Transverse colon (tissue), 4 donors: ENCODE data around the gene SLC49A3. TPM values are rescaled to one million over a fixed set of nuclear protein-coding genes. Genes with fewer than 3 reads are reported as not detected.
"Not testable (repeated sequence)": the region's sequence is repeated elsewhere in the genome, so short reads cannot be mapped to it uniquely, and the experiment has no call there.

ENCODE experiments used
- DNase-seq: peaks from one replicate; pipeline ENCODE4 v3.0.0-alpha.2; 2019
- H3K27ac ChIP-seq, 4 donors: fragments of 200-600 bp; sonication (generic); 2 replicates each; pipeline ENCODE4 v1.5.1; 2016 to 2018; ENCODE audit warnings: inconsistent platforms in 4 of 4
- H3K27me3 ChIP-seq: fragments of 200-600 bp; sonication (generic); 2 replicates; pipeline ENCODE4 v1.5.1; 2017; ENCODE audit warnings: inconsistent platforms
- H3K36me3 ChIP-seq, 4 donors: fragments of 200-600 bp; sonication (generic); 2 replicates each; pipeline ENCODE4 v1.5.1; 2017 to 2019; ENCODE audit warnings: inconsistent platforms in 4 of 4
- H3K4me1 ChIP-seq, 4 donors: fragments of 200-600 bp; sonication (generic); 2 replicates each; pipeline ENCODE4 v1.5.1; 2017 to 2020; ENCODE audit warnings: inconsistent platforms in 4 of 4
- H3K4me3 ChIP-seq, 4 donors: fragments of 200-600 bp; sonication (generic); 1 replicate in 1 of 4; 2 replicates in 3 of 4; pipeline versions ENCODE4 v1.5.1 to v1.6.1; 2017 to 2019; ENCODE audit warnings: inconsistent platforms in 4 of 4
- H3K9me3 ChIP-seq, 2 donors: fragments of 200-600 bp; sonication (generic); 2 replicates each; pipeline ENCODE4 v1.5.1; 2017 to 2019; ENCODE audit warnings: inconsistent platforms in 2 of 2
- EP300 ChIP-seq: sonication (generic); formaldehyde crosslinking; IDR thresholded peaks from one replicate; pipeline ENCODE4 v1.6.1; 2017; ENCODE audit warnings: antibody characterized with exemption, low read depth
- POLR2A ChIP-seq: fragments of 450-650 bp; IDR thresholded peaks from one replicate; pipeline ENCODE4 v1.6.1; 2016; ENCODE audit warnings: antibody characterized with exemption, mild to moderate bottlenecking, moderate library complexity
- POLR2AphosphoS5 ChIP-seq, 3 donors: sonication (generic); formaldehyde crosslinking; IDR thresholded peaks; one replicate each; pipeline ENCODE4 v1.6.1; 2016; ENCODE audit warnings: antibody characterized with exemption in 3 of 3
- WGBS, 2 donors: methylation state at CpG; one replicate each; pipeline ENCODE4 v1.1.5; 2018; ENCODE audit warnings: low coverage in 1 of 2; 5-methylcytosine and 5-hydroxymethylcytosine counted together
- in situ Hi-C, 4 donors: fragments of 200-750 bp; cut with MboI; loops; one replicate each; pipeline versions ENCODE4 v1.15.0 to v1.15.1; 2017; ENCODE audit warnings: low sequenced_read_pairs in 3 of 4, low pct_ligation_motif_present in 1 of 4, low pct_unique_long_range_greater_than_20kb in 1 of 4
- intact Hi-C: fragments of 100-400 bp; cut with DNase I; formaldehyde crosslinking; loops from one replicate; pipeline ENCODE4 v1.15.1; 2023; ENCODE audit warnings: low total_unique reads
- total RNA-seq, 4 donors: library from RNA; depleted of rRNA; stranded (reverse); fragments of >200 nt; gene quantifications; one replicate each; pipeline ENCODE4 v1.1.0, GENCODE V29; 2016
- TF ChIP-seq, protein P1 (sequence below), 5 experiments: fragments of 200-600 bp in 3 of 5; fragments of 450-650 bp in 2 of 5; sonication (generic) in 3 of 5; IDR thresholded peaks; 1 replicate in 2 of 5; 2 replicates in 3 of 5; pipeline ENCODE4 v1.5.1; 2016 to 2017; ENCODE audit warnings: antibody characterized with exemption in 5 of 5, inconsistent platforms in 3 of 5, mild to moderate bottlenecking in 2 of 5, moderate library complexity in 1 of 5

SLC49A3 gene
- total RNA-seq, 4 donors from 2014 or later = 1.2 to 17.6 (median 9.2) TPM

DNA sequence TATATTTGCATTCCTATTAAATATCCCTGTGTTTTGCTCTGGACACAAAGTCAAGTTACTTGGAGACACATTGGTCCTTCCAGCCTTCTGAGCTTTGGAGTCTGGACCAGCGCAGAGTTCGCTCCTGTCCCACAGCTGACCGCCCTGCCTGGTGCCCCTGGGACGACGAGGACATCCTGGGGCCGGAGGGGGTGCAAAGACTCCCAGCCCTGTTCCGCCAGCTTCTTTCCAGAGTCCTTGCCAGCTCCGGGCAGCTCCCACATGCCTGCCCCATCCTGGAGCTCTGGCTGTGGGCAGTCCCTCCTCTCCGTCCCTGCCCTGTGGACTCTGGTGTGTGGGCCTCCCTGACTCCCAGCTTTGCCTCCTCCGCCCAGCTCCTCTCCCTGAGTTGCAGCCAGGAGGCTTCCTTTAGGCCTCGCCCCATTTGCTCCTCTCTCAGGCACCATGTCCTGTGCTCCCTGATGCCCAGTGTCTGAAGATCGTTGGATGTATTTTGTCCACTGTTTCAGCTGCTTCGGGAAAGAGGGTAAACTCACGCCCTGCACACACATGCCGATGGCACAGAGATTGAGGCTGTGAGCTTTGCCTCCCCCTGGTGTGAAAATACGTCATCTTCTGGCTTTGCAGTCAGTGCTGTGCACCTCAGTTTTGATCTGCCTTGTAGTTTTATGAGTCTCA, 11.8 kb upstream of the SLC49A3 start:
- no peak for TF ChIP-seq POLR2AphosphoS5 (IDR thresholded peaks at IDR 0.05)
- TF ChIP-seq, protein P1, sequence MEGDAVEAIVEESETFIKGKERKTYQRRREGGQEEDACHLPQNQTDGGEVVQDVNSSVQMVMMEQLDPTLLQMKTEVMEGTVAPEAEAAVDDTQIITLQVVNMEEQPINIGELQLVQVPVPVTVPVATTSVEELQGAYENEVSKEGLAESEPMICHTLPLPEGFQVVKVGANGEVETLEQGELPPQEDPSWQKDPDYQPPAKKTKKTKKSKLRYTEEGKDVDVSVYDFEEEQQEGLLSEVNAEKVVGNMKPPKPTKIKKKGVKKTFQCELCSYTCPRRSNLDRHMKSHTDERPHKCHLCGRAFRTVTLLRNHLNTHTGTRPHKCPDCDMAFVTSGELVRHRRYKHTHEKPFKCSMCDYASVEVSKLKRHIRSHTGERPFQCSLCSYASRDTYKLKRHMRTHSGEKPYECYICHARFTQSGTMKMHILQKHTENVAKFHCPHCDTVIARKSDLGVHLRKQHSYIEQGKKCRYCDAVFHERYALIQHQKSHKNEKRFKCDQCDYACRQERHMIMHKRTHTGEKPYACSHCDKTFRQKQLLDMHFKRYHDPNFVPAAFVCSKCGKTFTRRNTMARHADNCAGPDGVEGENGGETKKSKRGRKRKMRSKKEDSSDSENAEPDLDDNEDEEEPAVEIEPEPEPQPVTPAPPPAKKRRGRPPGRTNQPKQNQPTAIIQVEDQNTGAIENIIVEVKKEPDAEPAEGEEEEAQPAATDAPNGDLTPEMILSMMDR (IDR thresholded peaks at IDR 0.05) = no peak
- TF ChIP-seq EP300 = no peak
- TF ChIP-seq POLR2A = no peak
- Histone ChIP-seq H3K9me3 (no peaks in the 10 kb centered on the region), H3K4me1 (peaks cover 0 to 6% (median 5%) of the 10 kb centered on the region in 4 donors), H3K27ac (no peak overlapping the region), H3K36me3 (no peaks in the 10 kb centered on the region), H3K27me3 (no peaks in the 10 kb centered on the region), H3K4me3 (no peak overlapping the region)
- intact Hi-C loops (no loop called here), in situ Hi-C loops (no loop called here)
- DNase-seq = no peak
- WGBS, 2 donors = 71% methylated on average over 16 of the region's 16 CpGs; no CpG with 5 or more reads in 1 of the 2 donors

DNA sequence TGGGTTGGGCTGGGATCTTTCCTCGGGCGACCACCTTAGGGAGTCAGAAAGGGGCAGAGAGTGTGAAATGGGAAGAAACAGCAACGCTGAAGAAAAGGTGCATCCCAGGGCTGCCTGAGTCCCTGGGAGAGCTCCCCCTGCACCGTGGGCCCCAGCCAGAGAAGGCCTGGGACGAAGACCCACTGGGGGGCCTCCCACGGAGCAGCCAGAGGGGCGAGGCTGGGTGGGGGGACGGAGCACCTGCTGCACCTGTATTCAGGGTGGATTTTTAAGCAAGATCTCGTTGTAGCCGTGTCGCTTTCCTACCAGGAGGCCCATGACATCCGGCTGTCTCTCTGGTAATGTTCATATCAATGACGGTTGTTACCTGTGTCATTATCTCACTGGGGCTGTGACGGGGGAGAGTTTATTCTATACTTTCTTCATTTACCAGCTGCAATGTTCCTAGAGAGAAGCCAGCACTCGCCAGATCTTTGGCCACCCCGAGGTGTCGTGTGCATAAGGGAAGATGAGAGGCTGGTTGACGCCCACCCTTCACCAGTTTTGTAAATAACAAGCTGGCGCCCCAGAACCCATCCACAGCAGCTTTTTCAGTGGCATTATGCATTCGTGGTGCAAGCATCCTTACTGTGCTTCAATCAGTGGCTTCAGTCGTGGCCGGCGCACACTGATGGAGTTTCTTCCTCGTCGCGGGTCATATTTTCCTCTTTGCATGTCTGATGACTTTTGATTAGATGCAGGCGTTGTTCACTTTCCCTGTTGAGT, 11.0 kb upstream of the SLC49A3 start:
- 80 to 84% methylated on average over 5 to 27 of the region's 27 CpGs for WGBS, 2 donors
- Histone ChIP-seq H3K9me3 (no peaks in the 10 kb centered on the region), H3K27ac (peak overlapping the region; percentile 26 to 66 (median 38)), H3K36me3 (no peaks in the 10 kb centered on the region), H3K27me3 (no peaks in the 10 kb centered on the region), H3K4me3 (no peak overlapping the region), H3K4me1 (peaks cover 0 to 3% (median 2%) of the 10 kb centered on the region in 4 donors)
- DNase-seq = no peak
- intact Hi-C loops (no loop called here), in situ Hi-C loops (no loop called here)
- TF ChIP-seq EP300 (no peak), POLR2A (no peak), POLR2AphosphoS5 (IDR thresholded peaks at IDR 0.05) (no peak)
- TF ChIP-seq, protein P1 (IDR thresholded peaks at IDR 0.05) = no peak

DNA sequence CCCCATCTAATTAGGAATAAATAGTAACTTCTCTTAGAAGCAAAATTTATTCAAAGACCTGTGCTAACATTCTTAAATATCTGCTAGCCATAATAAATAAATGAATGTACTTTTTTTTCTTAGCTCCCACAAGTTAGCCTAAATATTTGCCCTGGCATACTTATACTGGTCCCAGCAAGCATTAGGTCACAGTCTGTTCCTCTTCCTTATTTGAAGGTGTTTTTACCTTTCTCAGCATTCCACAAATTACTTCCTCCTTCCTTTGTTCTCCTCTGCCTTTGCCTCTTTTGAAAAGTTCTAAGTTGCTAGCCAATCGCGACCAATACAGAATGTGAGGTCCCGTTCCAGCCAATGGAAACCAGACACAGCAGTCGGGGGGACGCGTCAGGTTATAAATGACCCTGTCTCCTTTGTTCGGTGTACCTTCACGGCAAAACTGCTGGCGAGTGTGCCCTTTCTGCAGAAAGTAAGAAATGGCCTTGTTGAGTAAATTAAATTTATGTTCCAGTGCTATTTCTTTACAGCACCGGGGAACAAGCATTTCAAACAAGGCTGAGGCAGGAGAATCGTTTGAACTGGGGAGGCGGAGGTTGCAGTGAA, 5.5 kb upstream of the SLC49A3 start:
- H3K4me3 ChIP-seq, DNase-seq, intact Hi-C loops, H3K4me1 ChIP-seq, H3K27me3 ChIP-seq, H3K27ac ChIP-seq, H3K9me3 ChIP-seq, H3K36me3 ChIP-seq, in situ Hi-C loops: not testable (repeated sequence)
- 74 to 86% methylated on average over 4 to 12 of the region's 12 CpGs for WGBS, 2 donors

DNA sequence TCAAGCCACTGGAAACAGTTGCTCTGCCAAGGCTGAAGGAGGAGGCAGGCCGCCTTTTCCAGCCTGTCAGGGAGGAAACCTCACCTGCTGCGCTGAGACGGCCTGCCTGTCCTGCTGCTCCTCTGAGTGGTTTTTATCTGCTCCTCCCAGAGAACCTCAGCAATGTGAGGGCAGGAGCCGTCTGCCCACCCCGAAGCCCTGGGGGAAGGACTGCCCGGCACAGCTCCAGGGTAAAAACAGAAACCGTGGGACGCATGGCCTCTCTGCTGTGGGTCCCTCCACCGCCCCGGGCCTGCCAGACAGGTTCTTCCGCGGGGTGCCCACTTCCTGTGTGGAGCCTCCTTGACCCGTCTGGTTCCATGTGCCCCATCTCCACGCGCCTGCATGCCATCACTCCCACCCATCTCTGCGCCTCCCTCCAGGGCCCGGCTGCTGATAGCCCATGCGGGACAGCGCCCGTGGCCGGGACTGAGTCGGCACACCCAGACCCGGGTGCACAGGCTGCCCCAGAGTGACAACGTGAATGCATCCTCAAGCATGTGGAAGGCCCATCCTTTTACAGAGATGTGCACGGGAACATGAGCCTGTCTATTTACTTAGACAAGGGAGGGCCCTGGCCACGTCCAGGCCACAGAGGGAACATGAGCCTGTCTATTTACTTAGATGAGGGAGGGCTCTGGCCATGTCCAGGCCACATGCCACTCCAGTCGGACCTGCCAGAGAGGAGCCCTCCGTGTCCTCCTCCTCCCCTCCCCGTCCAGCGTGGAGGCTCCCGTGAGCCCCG, 4.0 kb upstream of the SLC49A3 start:
- DNase-seq = no peak
- Histone ChIP-seq H3K36me3 (no peaks in the 10 kb centered on the region), H3K4me1 (peaks cover 7 to 19% (median 17%) of the 10 kb centered on the region in 4 donors), H3K9me3 (no peaks in the 10 kb centered on the region), H3K27ac (no peak overlapping the region), H3K27me3 (no peaks in the 10 kb centered on the region), H3K4me3 (no peak overlapping the region)
- TF ChIP-seq POLR2AphosphoS5 (IDR thresholded peaks at IDR 0.05) = no peak
- TF ChIP-seq, protein P1 (IDR thresholded peaks at IDR 0.05) = no peak
- TF ChIP-seq POLR2A = no peak
- no peak for TF ChIP-seq EP300
- intact Hi-C loops = no loop called here
- in situ Hi-C loops = no loop called here
- WGBS, 2 donors = 82% methylated on average over 32 of the region's 32 CpGs; no CpG with 5 or more reads in 1 of the 2 donors
